ENCODE results near the gene IL12RB1.

IL12RB1 gene

GRCh38 chr19:18086590-18087138 lies at the start of gene IL12RB1:
Gene IL12RB1, minus strand, starts transcription at chr19:18086934. Its CDS starts 111 bp downstream, at chr19:18086823.
- DNase-seq, result peak; percentile 34 to 61

GRCh38 chr19:18135712-18136584 lies 49.2 kb upstream of the IL12RB1 start:
- DNase-seq, result no peak

DNA sequence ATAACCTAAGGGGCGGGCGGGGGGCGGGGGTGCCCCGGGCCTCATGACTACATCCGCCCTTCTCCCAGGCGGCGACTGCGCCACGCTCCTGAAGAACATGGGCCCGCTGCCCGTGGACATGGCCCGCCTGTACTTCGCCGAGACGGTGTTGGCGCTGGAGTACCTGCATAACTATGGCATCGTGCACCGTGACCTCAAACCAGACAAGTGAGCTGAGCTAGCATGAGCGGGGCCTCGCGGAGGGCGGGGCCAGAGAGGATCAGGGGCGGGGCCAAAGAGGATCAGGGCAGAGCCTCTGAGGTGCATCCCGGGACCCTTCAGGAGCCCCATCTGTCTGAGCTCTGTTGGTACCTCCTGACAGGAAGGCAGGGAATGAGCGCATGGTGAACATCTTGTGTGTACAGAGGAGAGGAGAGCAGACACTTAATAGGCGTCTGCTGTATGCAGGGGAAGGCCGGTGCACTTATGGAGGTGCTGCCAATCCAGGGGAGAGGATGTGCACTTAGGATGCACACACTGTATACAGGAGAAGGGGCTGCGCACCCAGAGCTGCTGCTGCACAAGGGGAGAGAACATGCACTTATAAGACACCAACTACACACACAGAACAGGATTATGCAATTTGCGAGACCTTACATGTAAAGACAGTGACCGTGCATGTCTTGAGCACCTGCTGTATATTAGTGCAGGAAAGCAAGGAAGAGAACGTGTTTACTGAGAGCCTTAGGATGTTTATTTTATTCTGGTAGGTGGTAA lies 45.3 kb upstream of the IL12RB1 start:
- DNase-seq, result no peak

- DNase-seq, result no peak
These were observed 43.9 kb upstream of the IL12RB1 start for GRCh38 chr19:18130523-18131242.

GRCh38 chr19:18128805-18129204 lies 42.1 kb upstream of the IL12RB1 start:
- no peak for DNase-seq

GRCh38 chr19:18128044-18128443 lies 41.3 kb upstream of the IL12RB1 start:
- no peak for DNase-seq

DNA sequence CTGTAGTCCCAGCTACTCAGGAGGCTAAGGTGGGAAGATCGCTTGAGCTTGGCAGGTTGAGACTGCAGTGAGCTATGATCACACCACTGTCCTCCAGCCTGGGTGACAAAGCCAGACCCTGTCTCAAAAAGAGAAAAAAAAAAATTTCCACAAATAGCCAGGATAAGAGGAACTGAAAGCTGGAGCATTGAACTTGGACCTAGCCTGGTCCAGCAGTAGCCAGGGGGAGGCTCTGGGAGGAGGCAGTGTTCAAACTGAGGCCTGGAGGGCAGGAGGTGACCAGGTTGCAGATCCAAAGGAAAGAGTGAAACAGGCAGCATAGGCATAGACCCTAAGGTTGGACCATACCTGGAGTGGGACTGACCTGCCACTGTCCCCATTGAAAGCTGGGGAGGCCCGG lies 39.4 kb upstream of the IL12RB1 start:
- DNase-seq, result no peak

- DNase-seq, result no peak
These were observed 37.1 kb upstream of the IL12RB1 start for GRCh38 chr19:18123819-18124218.

- no peak for DNase-seq
These were observed 36.4 kb upstream of the IL12RB1 start for GRCh38 chr19:18122860-18123795.

- DNase-seq, result no peak
These were observed 35.7 kb upstream of the IL12RB1 start for GRCh38 chr19:18122424-18122823.

GRCh38 chr19:18121166-18121565 lies 34.4 kb upstream of the IL12RB1 start:
- DNase-seq, result no peak

DNA sequence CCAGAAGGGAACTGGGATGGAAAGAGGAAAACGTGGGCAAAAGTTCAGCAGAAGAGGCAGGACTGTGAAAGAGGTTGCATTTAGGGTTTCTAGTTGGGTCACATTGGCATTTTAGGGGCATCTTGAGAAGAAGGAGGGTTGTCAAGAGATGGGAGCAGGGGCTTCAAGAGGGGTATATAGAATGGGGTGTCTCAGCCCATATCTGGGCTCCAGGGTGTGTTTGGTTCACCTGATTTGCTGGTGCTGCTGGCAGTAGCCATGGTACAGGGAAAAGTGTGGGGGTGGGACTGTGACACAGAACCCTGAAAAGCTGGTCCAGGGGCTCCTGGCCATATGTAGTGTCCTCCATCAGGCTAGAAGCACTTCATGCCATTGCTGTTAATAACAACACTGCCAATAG lies 33.4 kb upstream of the IL12RB1 start:
- no peak for DNase-seq

- DNase-seq, result peak; percentile 50 to 78
These were observed 33.0 kb upstream of the IL12RB1 start for GRCh38 chr19:18119717-18120105.

- DNase-seq, result peak; percentile 29 to 53
These were observed 32.4 kb upstream of the IL12RB1 start for GRCh38 chr19:18119013-18119716.

DNA sequence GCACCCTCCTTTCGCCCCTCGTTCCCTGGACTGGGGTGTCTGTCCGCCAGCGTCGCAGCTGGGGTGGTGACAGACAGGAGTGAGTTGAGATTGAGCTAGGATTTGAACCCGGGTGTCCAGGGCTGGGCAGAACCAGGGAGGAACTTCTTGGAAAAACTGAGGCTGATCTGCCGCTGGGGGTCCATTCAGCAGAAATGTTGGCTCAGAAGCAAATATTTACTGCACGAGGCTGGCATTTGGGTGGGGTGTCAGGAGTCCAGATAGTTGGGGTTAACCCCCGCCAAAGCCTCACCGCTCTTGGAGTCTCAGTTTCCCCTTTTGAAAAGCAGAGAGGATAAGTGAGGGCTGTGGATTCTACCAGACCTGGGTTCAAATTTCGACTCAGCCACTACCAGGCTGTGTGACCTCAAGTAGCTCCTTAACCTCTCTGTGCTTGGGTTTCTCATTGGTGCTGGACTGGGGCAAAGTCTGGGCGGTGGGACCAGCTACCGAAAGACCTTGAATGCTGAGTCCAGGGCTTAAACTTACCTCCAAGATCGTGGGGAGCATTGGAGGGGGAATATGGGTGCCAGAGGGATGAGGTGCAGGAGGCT lies 31.8 kb upstream of the IL12RB1 start:
- DNase-seq, result no peak

DNA sequence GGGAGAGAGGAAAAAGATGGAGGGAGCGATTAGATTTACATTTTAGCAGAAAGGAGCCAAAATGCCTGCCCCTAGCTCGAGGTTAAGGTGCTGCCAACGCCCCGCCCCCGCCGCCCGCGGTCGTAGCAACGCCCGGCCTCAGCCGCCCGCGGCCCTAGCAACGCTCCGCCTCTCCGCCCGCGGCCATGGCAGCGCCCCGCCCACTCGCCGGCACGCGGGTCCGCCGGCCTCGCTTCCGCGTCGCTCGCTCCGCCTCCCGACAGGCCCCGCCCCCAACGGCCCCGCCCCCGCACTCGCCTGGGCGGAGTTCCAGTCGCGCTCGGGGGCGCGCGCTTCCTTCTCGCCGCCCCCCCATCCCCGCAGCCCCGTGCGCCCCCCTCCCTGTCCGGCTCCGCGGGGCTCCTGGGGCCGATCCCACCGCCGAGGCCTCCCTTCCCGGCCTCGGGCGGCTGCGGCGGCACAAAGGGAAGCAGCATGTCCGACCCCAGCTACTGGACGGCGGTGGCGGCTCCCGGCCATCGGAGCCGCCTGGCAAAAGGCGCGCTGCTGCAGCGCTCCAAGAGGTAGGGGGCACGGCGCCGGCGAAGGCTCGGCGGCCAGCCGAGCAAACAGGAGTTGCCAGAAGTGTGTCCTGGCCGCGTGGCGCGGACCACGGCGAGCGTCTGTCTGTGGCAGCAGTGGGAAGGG lies 31.1 kb upstream of the IL12RB1 start:
- peak; percentile 94 to 97 for DNase-seq

GRCh38 chr19:18117364-18117691 lies 30.6 kb upstream of the IL12RB1 start:
- no peak for DNase-seq

GRCh38 chr19:18114483-18114882 lies 27.7 kb upstream of the IL12RB1 start:
- no peak for DNase-seq

GRCh38 chr19:18113827-18114226 lies 27.1 kb upstream of the IL12RB1 start:
- no peak for DNase-seq

- peak; percentile 73 to 83 for DNase-seq
These were observed 26.3 kb upstream of the IL12RB1 start for GRCh38 chr19:18112989-18113478.
